Activated CD4-positive, alpha-beta T cell treated with anti-CD3 and anti-CD28 coated beads, Interleukin-2, amount 10 ng/mL, durations not matched to agents 7 days and 5 days (primary cell): ENCODE results near the gene SHQ1. TPM values are rescaled to one million over a fixed set of nuclear protein-coding genes. Genes with fewer than 3 reads are reported as not detected.
"Not testable (repeated sequence)": the region's sequence is repeated elsewhere in the genome, so short reads cannot be mapped to it uniquely, and the experiment has no call there.

Experiments
- CTCF ChIA-PET: fragments of 350-600 bp; sonication (Branson Sonifier 250); formaldehyde crosslinking; loops from one replicate; lab custom pipeline; 2021; ENCODE audit warnings: antibody characterized with exemption; lab: Charles Lee
- POLR2A ChIA-PET: fragments of 350-600 bp; sonication (Branson Sonifier 250); formaldehyde crosslinking; loops from one replicate; lab custom pipeline; 2021; ENCODE audit warnings: antibody characterized with exemption; lab: Charles Lee
- DNase-seq: peaks from one replicate; pipeline ENCODE4 v3.0.0-alpha.2; 2020
- H3K27ac Mint-ChIP-seq: one replicate; pipeline ENCODE4 v1.8.0; 2021; ENCODE audit warnings: mild to moderate bottlenecking, moderate library complexity, mixed read lengths
- H3K27me3 Mint-ChIP-seq: one replicate; pipeline ENCODE4 v1.8.0; 2021; ENCODE audit warnings: mixed read lengths
- H3K36me3 Mint-ChIP-seq: one replicate; pipeline ENCODE4 v1.8.0; 2021; ENCODE audit warnings: low read depth, mixed read lengths
- H3K4me1 Mint-ChIP-seq: one replicate; pipeline ENCODE4 v1.8.0; 2021; ENCODE audit warnings: mixed read lengths
- H3K4me3 Mint-ChIP-seq: one replicate; pipeline ENCODE4 v1.8.0; 2021; ENCODE audit warnings: mild to moderate bottlenecking, moderate library complexity, mixed read lengths
- H3K9me3 Mint-ChIP-seq: one replicate; pipeline ENCODE4 v1.8.0; 2021; ENCODE audit warnings: mixed read lengths
- total RNA-seq, 2 experiments: library from RNA; stranded (reverse); gene quantifications; one replicate each; pipeline ENCODE4 v1.2.3, GENCODE V29; 2021

Gene SHQ1
- total RNA-seq, 2 experiments from 2014 or later, result 22.1 to 24.2 TPM

GRCh38 chr3:72714135-72714534 lies 134.1 kb downstream of the SHQ1 start:
- CTCF ChIA-PET, H3K9me3 Mint-ChIP-seq, DNase-seq, H3K27ac Mint-ChIP-seq, H3K36me3 Mint-ChIP-seq, H3K4me1 Mint-ChIP-seq, POLR2A ChIA-PET, H3K4me3 Mint-ChIP-seq, H3K27me3 Mint-ChIP-seq: not testable (repeated sequence)

GRCh38 chr3:72710471-72710870 lies 137.8 kb downstream of the SHQ1 start:
- H3K27ac Mint-ChIP-seq, H3K4me1 Mint-ChIP-seq, DNase-seq, H3K36me3 Mint-ChIP-seq, POLR2A ChIA-PET, H3K9me3 Mint-ChIP-seq, H3K4me3 Mint-ChIP-seq, H3K27me3 Mint-ChIP-seq, CTCF ChIA-PET: not testable (repeated sequence)

DNA sequence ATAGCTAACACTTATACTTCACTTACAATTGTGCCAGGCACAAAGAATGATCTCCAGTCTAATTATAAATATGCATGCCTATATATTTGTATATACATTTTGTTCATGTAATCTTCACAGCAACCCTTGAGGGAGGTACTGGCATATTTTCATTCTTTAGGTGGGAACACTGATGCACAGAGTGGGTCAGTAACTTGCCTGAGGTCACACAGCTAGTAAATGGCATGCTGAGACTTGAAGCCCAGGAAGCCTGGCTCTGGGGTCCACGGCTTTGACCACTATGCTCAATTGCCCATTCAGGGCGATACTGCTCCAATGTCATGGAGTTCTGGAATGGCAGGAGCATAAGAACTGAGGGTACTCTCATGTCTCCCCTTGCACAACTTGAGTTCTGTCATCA lies 139.8 kb downstream of the SHQ1 start:
- no peak overlapping the region for H3K27ac Mint-ChIP-seq
- H3K9me3 Mint-ChIP-seq, result no peaks in the 10 kb centered on the region
- H3K27me3 Mint-ChIP-seq, result peaks cover 4% of the 10 kb centered on the region
- H3K4me1 Mint-ChIP-seq, result no peaks in the 10 kb centered on the region
- DNase-seq, result no peak
- no peak overlapping the region for H3K4me3 Mint-ChIP-seq
- POLR2A ChIA-PET, result no interaction called here
- CTCF ChIA-PET, result no interaction called here
- no peaks in the 10 kb centered on the region for H3K36me3 Mint-ChIP-seq

GRCh38 chr3:72702997-72703396 lies 145.2 kb downstream of the SHQ1 start:
- no peak for DNase-seq
- Mint-ChIP-seq H3K9me3 (no peaks in the 10 kb centered on the region), H3K36me3 (no peaks in the 10 kb centered on the region), H3K4me3 (no peak overlapping the region), H3K4me1 (no peaks in the 10 kb centered on the region), H3K27ac (no peak overlapping the region), H3K27me3 (no peaks in the 10 kb centered on the region)
- POLR2A ChIA-PET, result no interaction called here
- CTCF ChIA-PET, result no interaction called here

GRCh38 chr3:72702390-72702789 lies 145.9 kb downstream of the SHQ1 start:
- ChIA-PET POLR2A (no interaction called here), CTCF (interaction anchor here (0.9 kb wide), 1 partner anchor 726 kb away, joined by 3 read pairs; no protein-coding TSS in a partner anchor)
- Mint-ChIP-seq H3K9me3 (no peaks in the 10 kb centered on the region), H3K4me3 (no peak overlapping the region), H3K27ac (no peak overlapping the region), H3K27me3 (no peaks in the 10 kb centered on the region), H3K36me3 (no peaks in the 10 kb centered on the region), H3K4me1 (no peaks in the 10 kb centered on the region)
- DNase-seq, result no peak

DNA sequence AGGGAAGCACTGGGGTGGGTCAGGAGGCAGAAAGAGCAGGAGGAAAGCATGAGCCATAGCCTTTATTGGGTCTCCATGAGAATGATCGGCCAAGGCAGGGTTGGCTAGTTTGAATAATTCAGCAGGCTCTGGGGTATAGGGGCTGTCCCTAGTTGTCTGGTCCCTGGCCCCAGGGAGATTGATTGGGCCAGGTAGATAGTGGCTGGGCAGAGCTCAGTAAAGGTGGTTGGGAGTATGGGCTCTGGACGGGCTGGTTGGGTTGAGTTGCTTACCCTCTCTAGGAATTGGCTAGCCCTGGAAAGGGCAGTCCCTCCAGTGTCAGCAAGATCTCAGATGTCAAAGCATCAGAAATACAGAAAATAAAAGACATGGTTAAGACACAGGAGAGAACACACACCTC lies 148.1 kb downstream of the SHQ1 start:
- no peaks in the 10 kb centered on the region for H3K9me3 Mint-ChIP-seq
- H3K36me3 Mint-ChIP-seq, result no peaks in the 10 kb centered on the region
- POLR2A ChIA-PET, result no interaction called here

GRCh38 chr3:72699631-72700030 lies 148.6 kb downstream of the SHQ1 start:
- POLR2A ChIA-PET, result no interaction called here
- CTCF ChIA-PET, result interaction anchor here (1.1 kb wide), 1 partner anchor 9 kb away, joined by 3 read pairs; no protein-coding TSS in a partner anchor
- no peak for DNase-seq
- Mint-ChIP-seq H3K4me1 (no peaks in the 10 kb centered on the region), H3K4me3 (no peak overlapping the region), H3K36me3 (no peaks in the 10 kb centered on the region), H3K9me3 (no peaks in the 10 kb centered on the region), H3K27ac (no peak overlapping the region), H3K27me3 (no peaks in the 10 kb centered on the region)

More for the DNA sequence above, 148.1 kb downstream of the SHQ1 start:
- no peak overlapping the region for H3K27ac Mint-ChIP-seq
- H3K4me1 Mint-ChIP-seq, result no peaks in the 10 kb centered on the region
- no peak overlapping the region for H3K4me3 Mint-ChIP-seq
- no peak for DNase-seq
- CTCF ChIA-PET, result interaction anchor here (1.1 kb wide), 1 partner anchor 9 kb away, joined by 3 read pairs; no protein-coding TSS in a partner anchor
- no peaks in the 10 kb centered on the region for H3K27me3 Mint-ChIP-seq

Other genes with a start within 250 kb of the SHQ1 start
- not detected for gene GXYLT2, start 39.6 kb upstream of the SHQ1 start, total RNA-seq
- gene PPP4R2, start 148.4 kb upstream of the SHQ1 start, total RNA-seq, result 10 to 100 TPM; 76.9 to 86.6 TPM
- gene EBLN2, start 213.2 kb upstream of the SHQ1 start, total RNA-seq, result 1 to 10 TPM; 6.3 to 6.9 TPM